ENCODE results near the gene CITED1. TPM values are rescaled to one million over a fixed set of nuclear protein-coding genes. Genes with fewer than 3 reads are reported as not detected.
A peak's percentile ranks its signal among the peaks of the same experiment; 100 is the strongest.

Gene CITED1
- polyA plus RNA-seq, 1 donor = 13.1 TPM

DNA sequence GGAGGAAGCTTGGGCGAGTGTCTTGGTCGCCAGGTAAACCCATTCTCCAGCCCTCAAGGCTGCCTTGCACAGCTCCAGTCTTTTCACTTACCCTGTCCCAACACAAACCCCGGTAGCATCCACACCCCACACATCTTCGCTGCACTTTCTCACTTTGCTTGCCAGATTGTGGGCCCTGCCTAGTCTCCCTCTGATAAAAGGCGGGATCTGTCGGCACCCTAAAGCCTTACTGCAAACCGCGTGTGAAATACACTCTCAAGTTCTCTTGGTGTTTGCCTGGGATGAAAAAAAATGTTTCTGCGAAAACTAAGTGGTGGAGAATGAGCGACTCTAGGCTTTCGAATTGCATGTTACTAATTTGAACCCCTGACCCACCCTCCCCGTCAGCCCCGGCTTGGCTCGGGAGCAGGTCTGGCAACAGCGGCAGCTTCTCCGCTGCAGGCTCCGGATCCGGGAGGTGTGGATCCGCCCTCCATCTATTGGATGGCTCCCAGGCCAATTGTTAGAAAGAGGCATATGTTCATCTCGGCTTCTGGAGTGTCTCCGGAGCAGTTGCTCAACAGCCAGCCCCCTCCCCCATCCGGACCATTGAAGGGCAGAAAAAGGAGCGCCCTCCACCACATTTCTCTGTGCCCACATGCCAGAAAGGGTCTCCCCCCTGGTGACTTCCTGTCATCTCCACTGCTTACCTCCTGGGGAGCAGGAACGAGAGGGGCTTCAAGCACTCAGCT lies 3.0 kb upstream of the CITED1 start:
- DNase-seq = peak; percentile 78

DNA sequence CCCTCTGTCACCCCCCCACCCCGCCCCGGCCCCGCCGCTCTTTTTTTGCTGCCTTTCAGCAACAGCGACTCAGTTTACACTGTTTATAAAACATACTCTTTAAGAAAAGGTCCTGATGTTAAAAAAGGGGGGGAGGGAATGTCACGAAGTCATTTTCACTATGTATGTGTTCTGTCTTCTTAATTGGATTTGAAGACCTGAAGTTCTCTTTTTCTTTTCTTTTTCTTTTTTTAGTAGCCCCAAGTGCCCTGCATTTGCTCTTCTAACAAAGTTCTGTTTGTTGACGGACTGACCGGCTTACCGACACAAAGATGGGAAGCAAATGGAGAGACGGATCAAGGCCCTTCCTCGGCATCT lies 2.5 kb upstream of the CITED1 start:
- DNase-seq = no peak

DNA sequence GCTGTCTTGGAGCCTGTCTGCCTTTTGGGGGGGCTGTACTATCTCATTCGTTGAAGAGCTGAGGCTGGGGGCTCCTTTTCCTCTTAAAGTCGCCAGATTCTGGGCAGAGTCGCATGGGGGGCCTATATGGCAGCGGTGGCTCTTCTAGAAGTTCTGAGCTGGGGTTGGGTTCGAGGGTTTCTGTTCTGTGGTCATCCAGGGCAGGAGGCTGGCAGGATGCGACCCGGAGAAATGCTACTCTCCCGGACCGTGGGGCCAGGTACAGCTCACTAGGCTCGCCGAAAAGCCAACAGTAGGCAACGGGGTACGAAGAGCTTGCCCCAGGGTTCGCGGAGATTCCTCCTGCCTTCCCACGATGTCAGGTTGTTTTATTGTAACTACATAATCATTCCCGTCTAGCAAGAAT lies 1.9 kb upstream of the CITED1 start:
- DNase-seq = no peak

DNA sequence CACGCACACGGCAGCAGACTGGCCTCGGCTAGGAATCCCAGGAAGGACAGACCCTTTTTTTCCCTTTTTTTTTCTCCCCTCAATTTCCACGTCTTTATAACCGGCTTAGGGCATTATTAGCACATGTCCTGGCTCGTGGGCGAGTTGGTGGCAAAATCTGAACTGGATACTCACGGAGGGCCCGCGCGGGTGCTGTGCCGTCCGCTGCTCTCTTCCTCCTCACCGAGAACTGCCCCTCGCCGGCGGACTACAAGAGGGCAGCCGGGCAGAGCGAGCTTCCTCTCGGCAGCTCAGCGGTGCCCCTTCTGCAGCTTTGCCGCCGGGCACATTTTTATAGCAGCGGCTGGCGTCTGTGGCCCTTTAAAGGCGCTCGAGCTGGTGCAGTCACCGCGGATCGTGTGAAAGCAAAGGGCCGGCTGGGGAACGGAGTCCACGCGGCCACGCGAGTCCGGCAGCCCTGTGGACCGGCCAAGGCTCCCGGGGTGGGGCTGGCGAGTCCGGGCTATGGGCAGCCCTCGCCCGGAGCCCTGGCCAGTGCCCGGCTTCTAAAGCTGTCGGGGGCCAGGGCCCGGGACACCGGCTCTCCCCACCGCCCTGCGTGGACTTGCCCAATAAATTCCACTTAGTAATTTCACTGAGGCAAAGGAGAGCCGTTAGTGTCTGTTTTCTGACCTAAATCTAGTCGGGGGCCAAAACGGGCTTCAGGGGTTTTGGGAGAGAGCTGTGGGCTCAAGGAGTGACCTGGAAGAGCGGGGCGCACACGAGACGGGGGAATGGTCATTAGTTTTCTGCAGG lies 1.3 kb upstream of the CITED1 start:
- DNase-seq = peak; percentile 71

DNA sequence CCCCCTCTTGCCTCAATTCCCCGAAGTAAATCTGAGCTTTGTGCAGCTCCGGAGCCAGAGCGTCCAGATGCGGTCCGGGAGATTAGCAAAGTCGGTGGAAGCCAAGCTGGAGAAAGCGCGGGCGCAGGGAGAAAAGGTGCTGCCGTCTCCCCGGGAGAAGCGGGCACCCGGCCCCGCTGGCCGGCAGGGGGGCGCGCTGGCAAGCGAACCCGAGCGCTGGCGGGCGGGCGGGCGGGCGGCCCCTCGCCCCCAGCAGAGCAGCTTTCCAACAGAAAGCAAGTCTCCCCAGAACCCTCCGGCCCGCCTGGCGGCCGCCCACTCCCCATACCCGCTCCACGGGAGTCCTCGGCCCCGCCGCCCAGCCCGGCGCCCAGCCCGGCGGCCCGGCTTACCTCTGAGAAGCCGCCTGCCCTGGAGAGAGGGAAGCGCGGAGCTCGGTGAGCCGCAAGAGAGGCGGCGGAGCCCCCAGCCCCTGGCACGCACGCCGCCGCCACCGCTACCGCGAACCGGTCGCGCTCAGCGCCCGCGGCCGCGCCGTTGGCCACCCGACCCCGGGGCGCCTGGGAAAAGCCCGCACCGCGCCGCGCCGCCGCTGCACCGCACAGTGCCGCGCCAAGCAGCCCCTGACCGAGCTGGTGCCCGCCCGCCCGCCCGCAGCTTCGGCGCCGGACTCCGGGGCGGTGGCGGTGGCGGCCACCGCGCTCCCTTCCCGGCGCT lies 529 bp upstream of the CITED1 start:
- no peak for DNase-seq

DNA sequence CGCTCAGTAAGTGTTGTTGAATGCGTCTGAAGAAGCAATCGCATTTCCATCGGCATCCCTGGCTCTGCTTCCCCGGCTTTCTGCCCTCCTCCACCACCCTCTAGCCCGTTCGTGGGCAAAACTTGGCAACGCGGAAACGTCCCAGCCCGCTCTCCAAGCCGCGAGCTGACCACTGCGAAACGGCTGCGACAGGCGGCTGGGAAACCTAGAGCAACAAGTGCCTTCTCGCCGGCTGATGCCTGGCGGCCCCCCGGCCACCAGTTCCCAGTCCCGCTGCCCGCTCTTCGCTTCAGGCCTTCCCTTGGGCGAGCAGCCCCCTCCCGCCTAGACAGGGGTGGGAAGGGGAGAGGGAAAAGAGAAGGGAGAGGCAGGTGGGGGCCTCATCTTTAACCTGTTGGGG lies 837 bp downstream of the CITED1 start:
- no peak for DNase-seq

DNA sequence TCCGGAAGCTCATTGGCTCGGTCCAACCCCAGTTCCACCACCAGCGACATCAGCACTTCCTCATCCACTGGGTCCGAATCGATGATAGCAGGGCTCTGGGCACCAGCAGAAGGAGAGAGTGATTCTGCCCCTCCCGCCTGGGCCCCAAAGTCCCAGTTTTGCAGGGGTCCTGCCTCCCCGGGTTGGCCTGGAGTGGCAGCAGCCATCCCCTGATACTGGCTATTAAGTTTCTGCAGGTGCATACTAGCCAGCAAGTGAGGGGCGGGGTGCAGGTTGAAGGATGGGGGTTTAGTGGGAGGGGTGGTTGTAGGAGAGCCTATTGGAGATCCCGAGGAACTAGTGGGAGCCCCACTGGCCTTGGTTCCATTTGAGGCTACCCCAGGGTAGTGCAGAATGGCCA lies 3.9 kb downstream of the CITED1 start:
- DNase-seq = no peak

DNA sequence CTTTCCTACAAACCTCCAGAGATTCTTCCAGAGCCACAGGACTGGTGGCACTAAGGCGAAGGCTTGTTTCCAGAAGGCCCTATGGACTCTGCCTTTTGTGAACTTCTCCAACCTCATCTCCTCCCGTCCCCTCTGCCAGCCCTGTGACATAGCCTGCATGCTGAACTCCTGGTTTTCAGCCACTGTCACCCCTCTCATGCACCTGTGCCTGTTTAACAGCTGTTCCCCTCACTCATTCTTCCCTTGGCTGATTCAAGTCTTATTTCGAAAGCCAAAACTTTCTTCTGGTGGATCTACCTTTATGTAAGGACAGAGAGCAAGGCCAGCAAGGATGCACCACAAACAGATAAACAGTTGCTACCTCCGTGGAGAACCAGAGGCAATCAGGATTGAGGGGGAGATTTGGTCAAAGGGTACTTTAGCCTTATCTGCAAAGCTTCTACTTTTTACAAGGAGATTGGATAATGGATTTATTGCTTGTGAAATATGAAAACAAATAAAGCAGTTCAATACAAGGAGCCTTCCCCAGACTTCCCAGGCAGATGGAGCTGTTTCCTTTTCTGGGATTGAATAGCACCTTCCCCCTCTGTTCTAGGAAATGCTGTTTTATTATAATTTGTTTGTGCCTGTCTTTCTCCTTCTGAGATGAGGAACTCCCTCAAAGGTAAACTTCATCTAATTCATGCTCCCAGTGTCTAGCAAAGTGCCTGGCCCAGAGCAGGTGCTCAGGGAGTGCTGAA lies 5.7 kb downstream of the CITED1 start:
- no peak for DNase-seq

DNA sequence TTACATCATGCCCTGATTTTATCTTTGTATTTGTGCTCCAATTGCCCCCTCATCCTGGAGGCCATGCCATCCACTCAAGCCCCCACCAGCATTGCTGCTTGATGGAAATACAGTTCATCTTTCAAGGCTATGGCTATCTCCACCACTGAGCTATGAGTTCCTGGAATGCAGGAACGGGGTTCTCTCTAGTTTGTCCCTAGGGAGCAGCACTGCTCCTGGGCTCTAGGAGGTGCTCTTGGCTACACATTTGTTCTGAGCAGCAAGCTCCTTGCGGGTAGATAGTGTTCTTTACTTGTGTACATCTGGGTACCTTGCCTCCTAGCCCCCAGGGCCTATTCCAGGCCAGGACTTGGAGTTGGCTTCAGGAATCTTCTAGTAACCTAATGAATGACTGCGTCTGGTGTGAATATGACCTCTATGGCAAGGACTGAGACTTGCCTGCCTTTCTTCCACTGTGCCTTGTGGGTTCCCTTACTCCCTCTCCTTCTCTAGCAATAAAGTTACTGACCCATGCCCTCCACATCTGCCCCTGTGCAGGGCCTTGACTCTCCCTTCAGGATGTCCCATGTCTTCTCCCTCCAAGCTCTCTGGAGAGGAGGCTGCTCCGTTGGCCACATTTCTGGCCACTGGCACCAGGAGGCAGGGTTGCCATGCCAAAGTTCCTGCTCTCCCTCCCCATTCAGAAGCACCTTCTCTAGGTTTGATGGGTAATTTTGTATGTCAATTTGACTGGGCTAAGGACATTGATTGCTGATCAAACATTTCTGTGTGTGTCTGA lies 7.6 kb downstream of the CITED1 start:
- no peak for DNase-seq

DNA sequence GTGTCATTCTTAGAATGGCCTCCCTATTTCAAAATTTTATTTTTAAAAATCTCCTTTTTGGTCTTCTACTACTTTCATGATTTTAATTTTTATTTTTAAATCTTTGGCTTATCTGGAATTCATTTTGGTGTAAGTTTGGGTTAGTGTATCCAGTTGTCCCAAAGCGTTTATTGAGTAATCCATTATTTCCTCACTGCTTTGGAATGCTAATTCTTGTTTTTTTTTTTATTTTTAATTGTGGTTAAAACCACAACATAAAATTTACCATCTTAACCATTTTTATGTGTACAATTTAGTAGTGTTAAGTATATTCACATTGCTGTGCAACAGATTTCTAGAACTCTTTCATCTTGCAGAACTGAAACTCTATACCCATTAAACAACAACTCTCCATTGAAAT lies 8.7 kb downstream of the CITED1 start:
- no peak for DNase-seq

DNA sequence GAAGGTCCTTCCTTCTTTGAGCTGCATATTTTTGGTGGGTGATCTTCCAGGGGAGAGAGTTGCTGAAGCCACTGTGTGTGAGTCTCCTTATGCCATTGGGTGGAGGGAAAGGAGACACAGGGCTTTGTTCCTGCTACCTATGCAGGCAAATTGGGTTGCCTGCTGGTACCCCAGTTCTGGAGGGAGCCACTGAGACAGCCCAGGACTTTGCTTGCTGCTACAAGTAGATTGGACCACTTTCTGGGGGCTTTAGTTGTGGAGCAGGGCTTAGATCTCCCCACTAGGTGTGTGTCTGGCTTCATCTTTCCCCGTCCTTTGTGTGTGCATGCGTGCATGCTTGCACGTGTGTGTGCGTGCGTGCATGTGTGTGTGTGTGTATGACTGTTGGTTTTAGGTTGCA lies 10.0 kb downstream of the CITED1 start:
- DNase-seq = no peak

DNA sequence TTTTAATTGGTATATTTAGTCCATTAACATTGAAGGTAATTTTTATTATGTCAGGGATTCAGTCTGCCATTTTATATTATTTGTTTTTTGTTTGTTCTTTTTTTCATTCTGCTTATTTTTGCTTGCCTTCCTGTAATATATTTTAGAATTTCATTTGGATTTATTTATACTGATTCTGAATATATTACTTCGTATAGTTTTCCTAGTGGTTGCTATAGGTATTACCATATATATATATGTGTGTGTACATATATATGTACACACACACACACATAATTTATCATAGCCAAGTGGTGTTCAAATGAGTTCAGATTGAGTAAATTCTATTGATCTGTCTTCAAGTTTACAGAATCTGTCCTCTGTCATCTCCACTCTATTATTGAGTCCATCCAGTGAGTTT lies 11.2 kb downstream of the CITED1 start:
- DNase-seq = no peak

DNA sequence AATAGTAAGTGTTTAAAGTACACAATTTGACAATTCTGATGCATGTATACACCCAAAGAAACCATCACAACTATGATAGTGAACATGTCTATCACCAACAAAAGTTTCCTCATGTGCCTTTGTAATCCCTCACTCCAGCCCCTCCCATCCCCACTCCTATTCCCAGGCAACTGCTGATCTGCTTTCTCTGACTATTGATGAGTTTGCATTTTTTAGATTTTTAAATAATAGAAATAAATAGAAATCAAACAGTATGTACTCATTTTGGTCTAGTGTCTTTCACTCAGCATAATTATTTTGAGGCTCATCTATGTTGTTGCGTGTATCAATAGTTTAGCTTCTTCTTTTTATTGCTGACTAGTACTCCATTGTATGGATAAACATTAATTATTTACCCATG lies 23.4 kb downstream of the CITED1 start:
- DNase-seq = no peak

DNA sequence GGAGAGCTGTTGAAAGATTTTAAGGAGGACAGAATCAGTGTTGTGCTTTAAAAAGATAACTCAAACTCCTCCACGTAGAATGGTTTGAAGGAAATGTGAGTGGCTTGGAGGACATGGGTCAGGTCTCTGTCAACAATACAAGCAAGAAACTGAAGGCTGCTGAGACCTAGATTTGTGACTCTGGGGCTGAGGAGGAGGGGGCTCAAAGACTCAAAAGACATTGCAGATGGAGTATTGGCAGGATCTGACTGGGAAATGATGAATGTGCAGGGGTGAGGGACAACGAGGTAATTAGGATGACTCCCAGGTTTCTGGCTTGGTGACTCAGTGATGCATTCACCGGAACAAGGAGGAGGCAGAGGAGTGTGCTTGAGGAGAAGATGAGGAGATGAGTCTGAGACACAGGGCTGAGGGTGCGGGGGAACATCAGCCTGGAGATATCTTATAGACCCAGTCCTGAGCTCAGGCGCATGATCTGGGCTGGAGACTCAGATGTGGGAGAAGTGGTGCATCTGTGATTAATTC lies 25.3 kb downstream of the CITED1 start:
- no peak for DNase-seq

DNA sequence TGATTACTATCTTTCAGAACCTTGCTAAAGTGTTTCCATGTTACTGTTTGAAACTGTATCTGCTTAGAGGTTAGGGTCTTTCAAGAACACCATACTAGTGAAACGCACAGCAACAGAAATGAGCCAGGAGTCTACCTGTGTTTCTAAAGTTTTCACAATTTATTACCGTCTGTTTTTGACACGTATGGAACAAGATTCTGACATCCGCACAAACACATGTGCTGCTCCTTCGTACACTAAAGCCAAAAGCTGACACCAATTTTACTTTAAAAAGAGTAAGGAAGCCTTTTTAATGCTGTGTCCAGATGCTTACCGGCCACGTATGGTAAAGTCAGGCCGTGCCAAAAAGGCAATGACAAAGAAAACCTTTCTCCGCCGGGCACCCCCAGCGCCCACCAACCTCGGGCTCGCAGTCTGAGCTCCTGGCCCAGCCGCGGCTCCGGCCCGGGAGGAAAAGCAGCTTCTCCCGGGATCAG lies 29.2 kb downstream of the CITED1 start:
- no peak for DNase-seq

DNA sequence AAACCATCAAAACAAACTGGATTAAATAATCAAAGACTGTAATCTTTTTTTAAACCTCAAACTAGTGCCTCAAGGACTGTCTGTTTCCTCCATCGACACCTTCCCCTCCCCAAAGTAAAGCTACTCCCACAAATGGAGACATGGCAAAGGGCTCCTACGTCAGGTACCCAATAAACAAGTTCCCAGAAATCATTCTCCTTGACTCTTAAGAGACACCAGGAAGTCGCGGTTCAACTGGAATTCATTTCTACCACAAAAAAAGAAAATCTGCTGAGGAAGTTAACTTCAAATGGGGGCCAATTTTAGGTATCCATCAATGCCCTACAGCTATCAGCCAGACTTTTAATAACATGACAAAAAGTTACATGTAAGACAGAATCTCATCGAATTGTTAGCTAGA lies 31.2 kb downstream of the CITED1 start:
- no peak for DNase-seq

DNA sequence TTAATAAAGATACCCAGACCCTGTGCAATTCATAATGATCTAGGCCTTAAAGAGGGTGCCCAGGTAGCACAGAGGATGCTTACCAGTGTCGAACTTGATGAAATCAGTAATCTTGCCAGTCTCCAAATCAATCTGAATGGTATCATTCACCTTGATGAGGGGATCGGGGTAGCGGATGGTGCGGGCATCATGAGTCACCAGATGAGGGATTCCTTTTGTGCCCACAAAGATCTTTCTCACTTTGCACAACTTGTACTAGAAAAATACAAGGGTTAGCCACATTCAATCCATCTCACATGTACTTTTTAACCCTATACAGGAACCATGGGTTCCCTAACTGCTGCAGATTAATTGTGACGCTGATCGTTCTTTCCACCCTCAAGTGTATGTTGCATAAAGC lies 32.0 kb downstream of the CITED1 start:
- DNase-seq = no peak

DNA sequence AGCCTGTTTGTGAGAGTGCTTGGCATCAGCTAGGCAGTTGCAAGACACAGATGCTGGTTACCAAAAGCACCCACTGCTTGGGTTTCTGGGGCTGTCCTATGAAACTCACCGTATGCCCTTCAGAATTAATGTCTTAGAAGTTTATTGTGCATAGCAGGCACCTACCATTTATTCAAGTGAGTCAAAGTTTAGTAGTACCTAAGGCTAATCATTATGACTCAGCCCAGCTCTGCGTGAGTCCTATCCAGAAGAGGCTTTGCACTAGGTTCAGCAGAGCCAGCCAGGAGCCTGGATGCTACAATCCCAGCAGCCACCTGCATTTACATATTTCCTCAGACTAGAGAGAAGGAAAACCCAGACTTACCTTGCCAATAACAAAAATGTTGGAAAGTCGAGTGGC lies 32.8 kb downstream of the CITED1 start:
- DNase-seq = no peak

DNA sequence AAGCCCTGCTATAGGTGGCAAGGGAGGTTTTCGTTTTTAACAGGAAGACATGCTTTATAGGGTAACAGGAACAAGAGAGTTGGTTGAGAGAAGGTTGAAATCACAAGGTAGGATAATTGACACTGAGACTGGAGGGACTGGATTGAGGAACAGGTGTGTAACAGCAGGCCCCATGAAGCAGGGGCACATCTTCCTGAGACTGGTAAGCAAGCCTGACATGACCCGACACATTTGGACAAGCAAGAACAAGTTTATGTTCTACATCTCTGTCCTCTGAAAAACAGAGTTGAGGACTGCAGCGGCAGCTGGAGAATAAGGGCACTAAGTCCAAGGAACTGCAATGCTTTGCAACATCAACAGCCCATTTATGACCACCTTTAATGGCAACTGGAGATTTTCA lies 33.9 kb downstream of the CITED1 start:
- no peak for DNase-seq

DNA sequence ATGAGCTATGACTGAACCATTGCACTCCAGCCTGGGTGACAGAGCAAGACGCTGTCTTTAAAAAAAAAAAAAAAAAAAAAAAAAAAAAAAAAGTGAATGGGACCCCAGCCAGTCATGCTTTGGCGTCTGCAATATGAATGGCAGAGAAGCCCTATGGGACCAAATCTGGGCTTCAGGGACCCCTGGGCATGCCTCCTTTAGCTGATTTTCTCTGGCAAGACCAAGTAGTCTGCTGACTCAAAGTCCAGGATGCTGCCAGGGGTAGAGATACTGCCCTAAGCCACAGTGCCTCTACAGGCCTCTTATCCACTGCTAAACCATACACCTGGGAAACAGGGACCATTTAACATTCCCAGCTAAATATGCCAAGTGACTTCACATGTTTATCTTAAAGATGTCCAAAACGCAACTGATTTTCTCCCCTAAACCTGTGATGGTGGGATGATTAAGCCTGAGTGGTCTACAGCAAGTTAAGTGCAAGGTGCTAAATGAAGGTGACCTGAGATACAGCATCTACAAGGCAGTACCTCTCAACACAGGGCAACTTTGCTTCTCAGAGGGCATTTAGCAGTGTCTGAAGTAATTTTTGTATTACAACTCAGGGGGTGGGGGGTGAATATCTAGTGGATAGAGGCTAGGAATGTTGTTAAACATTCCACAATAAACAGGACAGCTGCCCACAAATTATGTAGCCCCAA lies 34.5 kb downstream of the CITED1 start:
- DNase-seq = no peak

DNA sequence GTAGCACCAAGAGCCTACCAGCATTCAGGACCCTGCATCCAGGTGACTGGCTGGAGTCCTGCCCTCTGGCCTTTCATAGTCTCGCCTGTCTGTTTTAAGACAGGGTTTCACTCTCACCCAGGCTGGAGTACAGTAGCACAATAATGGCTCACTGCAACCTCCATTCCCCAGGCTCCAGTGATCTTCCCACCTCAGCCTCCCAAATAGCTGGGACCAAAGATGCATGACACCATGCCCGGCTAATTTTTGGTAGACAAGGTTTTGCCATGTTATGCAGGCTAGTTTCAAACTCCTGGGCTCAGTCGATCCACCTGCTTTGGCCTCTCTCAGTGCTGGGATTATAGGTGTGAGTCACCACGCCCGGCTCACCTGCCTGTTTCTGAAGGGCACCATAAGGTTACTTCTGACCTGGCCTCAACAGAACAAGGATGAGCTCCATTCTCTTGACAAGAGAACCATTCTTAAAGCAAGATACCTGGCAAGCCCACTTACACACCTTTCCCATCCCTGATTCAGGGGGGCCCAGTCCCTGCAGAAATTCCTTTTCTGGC lies 35.3 kb downstream of the CITED1 start:
- DNase-seq = no peak
